Trophoblast cell (in vitro differentiated cells and primary cell): Measurements from ENCODE around the gene ARHGAP25.
A peak's percentile ranks its signal among the peaks of the same experiment; 100 is the strongest.
"Not testable (repeated sequence)": the region's sequence is repeated elsewhere in the genome, so short reads cannot be mapped to it uniquely, and the experiment has no call there.

Experiments used
- DNase-seq, 2 donors: peaks; one replicate each; pipeline ENCODE4 v3.0.0-alpha.2; 2016
- H2AFZ ChIP-seq: 2 replicates; pipeline ENCODE4 v1.6.1; 2013; ENCODE audit warnings: low read length, moderate library complexity, mild to moderate bottlenecking; ENCODE audit not compliant: insufficient read depth, poor library complexity
- H2AK5ac ChIP-seq: 2 replicates; pipeline ENCODE4 v1.6.1; 2013; ENCODE audit warnings: mild to moderate bottlenecking, low read length
- H2BK120ac ChIP-seq: 2 replicates; pipeline ENCODE4 v1.6.1; 2013; ENCODE audit warnings: low read length, mild to moderate bottlenecking, moderate library complexity; ENCODE audit not compliant: insufficient read depth, poor library complexity
- H2BK12ac ChIP-seq: 2 replicates; pipeline ENCODE4 v1.6.1; 2013; ENCODE audit warnings: mild to moderate bottlenecking, low read length, moderate library complexity
- H2BK5ac ChIP-seq: 2 replicates; pipeline ENCODE4 v1.6.1; 2013; ENCODE audit warnings: low read length, low read depth, moderate library complexity, mild to moderate bottlenecking; ENCODE audit not compliant: poor library complexity
- H3K14ac ChIP-seq: 2 replicates; pipeline ENCODE4 v1.6.1; 2013; ENCODE audit warnings: mild to moderate bottlenecking, low read length
- H3K18ac ChIP-seq: 2 replicates; pipeline ENCODE4 v1.6.1; 2013; ENCODE audit warnings: mild to moderate bottlenecking, low read length
- H3K23ac ChIP-seq: 2 replicates; pipeline ENCODE4 v1.6.1; 2013; ENCODE audit warnings: low read length
- H3K27ac ChIP-seq: 2 replicates; pipeline ENCODE4 v1.5.1; 2013; ENCODE audit warnings: low read depth, mild to moderate bottlenecking, inconsistent platforms, low read length, moderate library complexity
- H3K27me3 ChIP-seq: 2 replicates; pipeline ENCODE4 v1.6.1; 2013; ENCODE audit warnings: inconsistent platforms, mild to moderate bottlenecking, low read length, moderate library complexity; ENCODE audit not compliant: insufficient read depth
- H3K36me3 ChIP-seq, 2 experiments: 1 replicate in 1 of 2; 2 replicates in 1 of 2; pipeline ENCODE4 v1.6.1; 2013; ENCODE audit warnings: low read length in 2 of 2, mild to moderate bottlenecking in 2 of 2, moderate library complexity in 1 of 2; ENCODE audit not compliant: insufficient read depth in 2 of 2, control insufficient read depth in 1 of 2
- H3K4ac ChIP-seq: 2 replicates; pipeline ENCODE4 v1.6.1; 2013; ENCODE audit warnings: low read depth, mild to moderate bottlenecking, low read length, moderate library complexity
- H3K4me1 ChIP-seq, 2 experiments: 1 replicate in 1 of 2; 2 replicates in 1 of 2; pipeline ENCODE4 v1.6.1; 2013; ENCODE audit warnings: low read length in 2 of 2, mild to moderate bottlenecking in 2 of 2, moderate library complexity in 1 of 2; ENCODE audit not compliant: insufficient read depth in 2 of 2, control insufficient read depth in 1 of 2
- H3K4me2 ChIP-seq: 2 replicates; pipeline ENCODE4 v1.6.1; 2013; ENCODE audit warnings: inconsistent platforms, mild to moderate bottlenecking, low read length, moderate library complexity
- H3K4me3 ChIP-seq: 2 replicates; pipeline ENCODE4 v1.5.1; 2013; ENCODE audit warnings: mild to moderate bottlenecking, low read depth, low read length, inconsistent platforms
- H3K79me1 ChIP-seq: one replicate; pipeline ENCODE4 v1.6.1; 2013; ENCODE audit warnings: low read length
- H3K79me2 ChIP-seq: 2 replicates; pipeline ENCODE4 v1.6.1; 2013; ENCODE audit warnings: low read length, mild to moderate bottlenecking; ENCODE audit not compliant: control insufficient read depth, insufficient read depth, poor library complexity
- H3K9ac ChIP-seq: 2 replicates; pipeline ENCODE4 v1.6.1; 2013; ENCODE audit warnings: mild to moderate bottlenecking, low read length
- H3K9me3 ChIP-seq: 2 replicates; pipeline ENCODE4 v1.6.1; 2013; ENCODE audit warnings: low read depth, mild to moderate bottlenecking, control low read depth, inconsistent platforms, low read length; ENCODE audit not compliant: insufficient read depth
- H4K12ac ChIP-seq: 2 replicates; pipeline ENCODE4 v1.6.1; 2013; ENCODE audit warnings: low read depth, mild to moderate bottlenecking, low read length, moderate library complexity
- H4K8ac ChIP-seq: 2 replicates; pipeline ENCODE4 v1.6.1; 2013; ENCODE audit warnings: low read depth, mild to moderate bottlenecking, low read length, moderate library complexity
- H4K91ac ChIP-seq: one replicate; pipeline ENCODE4 v1.6.1; 2013; ENCODE audit warnings: low read depth, mild to moderate bottlenecking, low read length, moderate library complexity
- WGBS: extraction: QIAGEN DNeasy Blood & Tissue Kit; methylation state at CpG from one replicate; pipeline ENCODE4 v1.1.7; 2013; ENCODE audit warnings: missing lambda C conversion rate; ENCODE audit not compliant: insufficient read length, insufficient coverage; ENCODE audit errors: extremely low coverage; 5-methylcytosine and 5-hydroxymethylcytosine counted together

ARHGAP25 gene

DNA sequence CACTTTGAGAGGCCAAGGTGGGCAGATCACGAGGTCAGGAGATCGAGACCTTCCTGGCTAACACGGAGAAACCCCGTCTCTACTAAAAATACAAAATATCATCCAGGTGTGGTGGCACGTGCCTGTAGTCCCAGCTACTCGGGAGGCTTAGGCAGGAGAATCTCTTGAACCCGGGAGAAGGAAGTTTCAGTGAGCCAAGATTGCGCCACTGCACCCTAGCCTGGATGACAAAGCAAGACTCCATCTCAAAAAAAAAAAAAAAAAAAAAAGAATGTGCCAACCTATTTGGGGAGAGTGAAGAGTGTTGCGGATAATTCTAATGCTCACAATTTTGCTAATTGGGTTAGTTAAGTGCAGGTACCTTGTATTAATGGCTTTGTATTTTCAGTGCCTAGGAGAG, 67.5 kb downstream of the ARHGAP25 start:
- H4K8ac ChIP-seq, H3K79me2 ChIP-seq, H3K9me3 ChIP-seq, DNase-seq, H2BK12ac ChIP-seq, H4K91ac ChIP-seq, H3K27ac ChIP-seq, H3K9ac ChIP-seq, H3K27me3 ChIP-seq, H3K18ac ChIP-seq, H3K14ac ChIP-seq, H3K36me3 ChIP-seq, H3K4me3 ChIP-seq, H4K12ac ChIP-seq, H3K79me1 ChIP-seq, H3K23ac ChIP-seq, H2BK5ac ChIP-seq, H2BK120ac ChIP-seq, H2AFZ ChIP-seq, H3K4ac ChIP-seq, H2AK5ac ChIP-seq, H3K4me2 ChIP-seq: not testable (repeated sequence)
- no CpG with 5 or more reads among the region's 9 CpGs for WGBS
- H3K4me1 ChIP-seq, result peaks cover 11 to 22% of the 10 kb centered on the region in 2 experiments

DNA sequence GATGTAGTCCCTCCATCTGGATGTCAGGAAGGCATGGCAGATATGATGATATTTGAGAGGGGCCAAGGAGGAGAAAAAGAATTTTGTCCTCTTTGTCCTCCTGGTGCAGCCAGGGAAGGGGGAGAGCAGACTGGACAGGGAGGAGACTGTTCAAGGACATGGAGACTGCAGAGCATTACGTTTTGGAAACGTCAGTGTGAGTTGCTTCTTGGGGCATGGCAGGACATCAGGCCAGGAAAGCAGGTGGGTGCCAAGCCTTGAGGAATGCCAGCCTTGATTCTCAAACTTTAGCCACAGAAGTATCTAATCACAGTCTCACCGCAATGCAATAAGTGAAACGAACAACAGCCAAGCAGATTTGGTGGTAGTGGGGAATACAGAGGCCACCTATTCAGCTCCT, 70.4 kb downstream of the ARHGAP25 start:
- Histone ChIP-seq H2BK120ac (no peak overlapping the region), H4K91ac (no peak overlapping the region), H3K79me2 (no peaks in the 10 kb centered on the region), H3K4ac (no peak overlapping the region), H3K4me1 (peaks cover 14 to 19% of the 10 kb centered on the region in 2 experiments), H2AFZ (no peak overlapping the region), H3K9me3 (no peaks in the 10 kb centered on the region), H3K23ac (no peak overlapping the region), H3K36me3 (no peaks in the 10 kb centered on the region), H4K12ac (no peak overlapping the region), H2AK5ac (no peak overlapping the region), H3K79me1 (peaks cover 3% of the 10 kb centered on the region), H3K4me2 (no peak overlapping the region), H3K9ac (no peak overlapping the region), H3K27me3 (no peaks in the 10 kb centered on the region), H4K8ac (no peak overlapping the region), H2BK12ac (no peak overlapping the region), H3K14ac (no peak overlapping the region), H3K4me3 (no peak overlapping the region), H3K18ac (no peak overlapping the region), H3K27ac (no peak overlapping the region), H2BK5ac (no peak overlapping the region)
- DNase-seq, result no peak
- WGBS, result no CpG with 5 or more reads among the region's 4 CpGs

DNA sequence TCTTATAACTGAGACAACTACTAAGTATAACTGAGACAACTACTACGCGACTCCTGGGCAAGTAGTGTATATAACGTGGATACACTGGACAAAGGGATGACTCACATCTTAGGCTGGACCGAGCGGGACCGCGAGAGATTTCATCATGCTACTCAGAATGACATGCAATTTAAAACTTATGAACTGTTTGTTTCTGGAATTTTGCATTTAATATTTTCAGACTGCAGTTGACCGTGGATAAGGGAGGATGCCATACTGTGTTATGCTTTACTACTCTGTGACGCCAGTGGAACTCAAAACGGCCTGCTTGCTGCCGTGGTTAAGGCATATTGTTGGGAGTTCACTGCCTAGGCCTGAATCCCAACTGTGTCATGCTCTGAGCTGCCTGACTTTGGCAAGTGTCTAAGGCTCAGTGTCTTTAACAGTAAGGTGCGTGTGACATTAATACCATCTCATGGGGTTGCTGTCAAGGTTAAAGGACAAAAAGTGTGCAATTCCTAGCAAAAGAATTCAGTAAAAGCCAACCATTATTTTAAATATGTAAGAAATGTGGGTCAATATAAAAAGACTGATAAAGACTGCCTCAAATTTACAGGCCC, 72.0 kb downstream of the ARHGAP25 start:
- Histone ChIP-seq H2BK120ac (no peak overlapping the region), H3K4me1 (peaks cover 13% of the 10 kb centered on the region in 2 experiments), H3K9me3 (no peaks in the 10 kb centered on the region), H3K4ac (no peak overlapping the region), H3K79me2 (no peaks in the 10 kb centered on the region), H3K4me3 (no peak overlapping the region), H3K9ac (no peak overlapping the region), H3K36me3 (no peaks in the 10 kb centered on the region), H4K12ac (no peak overlapping the region), H3K18ac (no peak overlapping the region), H4K8ac (no peak overlapping the region), H2BK12ac (no peak overlapping the region), H3K27ac (no peak overlapping the region), H3K4me2 (no peak overlapping the region), H2AK5ac (no peak overlapping the region), H2AFZ (no peak overlapping the region), H3K27me3 (no peaks in the 10 kb centered on the region), H3K79me1 (peaks cover 3% of the 10 kb centered on the region), H3K23ac (no peak overlapping the region), H2BK5ac (no peak overlapping the region), H4K91ac (peak overlapping the region; percentile 46), H3K14ac (no peak overlapping the region)
- WGBS, result no CpG with 5 or more reads among the region's 12 CpGs
- DNase-seq, result peak; percentile 34 to 63

DNA sequence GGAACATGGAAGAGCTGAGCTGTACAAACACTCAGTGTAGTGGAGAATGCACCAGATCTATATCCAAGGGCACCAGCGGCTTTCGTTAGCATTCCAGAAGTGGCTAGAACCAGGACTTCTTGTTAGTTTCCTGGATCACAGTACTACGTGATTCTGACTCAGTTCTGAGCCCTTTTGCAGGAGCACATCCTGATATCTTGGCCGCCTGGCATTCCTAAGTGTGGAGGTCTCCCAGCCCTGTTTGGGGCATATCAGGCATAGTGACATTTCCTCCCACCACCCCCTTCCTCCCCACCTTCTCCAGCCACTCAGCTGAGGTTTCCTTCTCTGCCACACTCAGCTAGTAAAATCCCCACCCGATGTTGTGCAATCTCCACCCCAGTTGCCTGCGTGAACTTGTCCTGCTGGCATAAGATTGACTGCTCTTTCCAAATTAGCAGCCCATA, 73.2 kb downstream of the ARHGAP25 start:
- Histone ChIP-seq H2AFZ (no peak overlapping the region), H2BK12ac (no peak overlapping the region), H3K27me3 (no peaks in the 10 kb centered on the region), H3K36me3 (no peaks in the 10 kb centered on the region), H2BK5ac (no peak overlapping the region), H2BK120ac (no peak overlapping the region), H3K27ac (no peak overlapping the region), H3K4ac (no peak overlapping the region), H3K9me3 (no peaks in the 10 kb centered on the region), H3K79me2 (no peaks in the 10 kb centered on the region), H3K4me1 (peaks cover 13% of the 10 kb centered on the region in 2 experiments), H3K79me1 (peaks cover 3% of the 10 kb centered on the region), H2AK5ac (no peak overlapping the region), H3K4me2 (no peak overlapping the region), H3K18ac (no peak overlapping the region), H4K8ac (no peak overlapping the region), H3K9ac (no peak overlapping the region), H3K23ac (no peak overlapping the region), H3K4me3 (no peak overlapping the region), H3K14ac (no peak overlapping the region), H4K12ac (no peak overlapping the region), H4K91ac (no peak overlapping the region)
- DNase-seq, result peak in 1 of 2 donors; percentile 74
- no CpG with 5 or more reads among the region's 6 CpGs for WGBS
